HepG2 (cell line): Measurements from ENCODE around the gene SHROOM1. TPM values are rescaled to one million over a fixed set of nuclear protein-coding genes. Genes with fewer than 3 reads are reported as not detected.

ENCODE experiments used
- ATAC-seq: fragments of 200-7000 bp; cut with Tn5 transposase; 3 replicates; pipeline ENCODE4 v1.9.1; 2020; ENCODE audit warnings: mild to moderate bottlenecking, moderate library complexity
- BruUV-seq: library from RNA; stranded (reverse); fragments of 400-500 nt; replicated peaks from 2 replicates; lab custom pipeline; 2021; lab: Mats Ljungman, UMichigan
- CTCF ChIA-PET: fragments of 300-600 bp; formaldehyde crosslinking; extraction: SDS; loops from one replicate; lab custom pipeline; 2021; ENCODE audit warnings: low total read pairs, inconsistent platforms, low intra/inter-chr PET ratio; lab: Yijun Ruan, JAX
- POLR2A ChIA-PET: fragments of 350-600 bp; sonication (Branson Sonifier 250); formaldehyde crosslinking; loops from one replicate; lab custom pipeline; 2020; ENCODE audit warnings: antibody characterized with exemption, inconsistent platforms; lab: Yijun Ruan, JAX
- DNase-seq: peaks from one replicate; pipeline ENCODE4 v3.0.0-alpha.2; 2015; ENCODE audit warnings: low spot score
- FAIRE-seq: peaks from 3 replicates; lab custom pipeline; 2011; peaks lifted over from hg19 to GRCh38; lab: Jason Lieb, UNC
- H2AFZ ChIP-seq: one replicate; pipeline ENCODE4 v1.6.1; 2011; ENCODE audit warnings: low read length, inconsistent platforms
- H3K27ac ChIP-seq: fragments of 300-600 bp; 3 replicates; pipeline ENCODE4 v1.8.0; 2011; ENCODE audit warnings: mixed run types, mild to moderate bottlenecking, mixed read lengths, low read length, inconsistent platforms; ENCODE audit not compliant: insufficient read depth; ENCODE audit errors: extremely low read length
- H3K27me3 ChIP-seq, 2 experiments: fragments of 200-600 bp in 1 of 2; 2 replicates in 1 of 2; 3 replicates in 1 of 2; pipeline versions ENCODE4 v1.6.0 to v1.8.0; 2011; ENCODE audit warnings: low read length in 2 of 2, mild to moderate bottlenecking in 2 of 2, moderate library complexity in 2 of 2, inconsistent platforms in 1 of 2; ENCODE audit not compliant: insufficient read depth in 2 of 2, control insufficient read depth in 1 of 2
- H3K36me3 ChIP-seq, 2 experiments: fragments of 200-600 bp in 1 of 2; replicated peaks in 1 of 2; 2 replicates in 1 of 2; 3 replicates in 1 of 2; pipeline versions ENCODE4 v1.5.1 to v1.8.0; 2011; ENCODE audit warnings: low read length in 2 of 2, inconsistent platforms in 1 of 2; ENCODE audit not compliant: insufficient read depth in 2 of 2, control insufficient read depth in 1 of 2
- H3K4me1 ChIP-seq: 2 replicates; pipeline ENCODE4 v1.5.1; 2012; ENCODE audit warnings: low read length, inconsistent platforms; ENCODE audit not compliant: insufficient read depth
- H3K4me2 ChIP-seq: 2 replicates; pipeline ENCODE4 v1.6.0; 2011; ENCODE audit warnings: low read depth, low read length, inconsistent platforms
- H3K4me3 ChIP-seq, 3 experiments: fragments of 200-600 bp in 1 of 3; sonication (generic), shearing (Covaris generic) in 1 of 3; replicated peaks in 1 of 3; 2 replicates each; pipeline ENCODE4 v1.5.1; 2011 to 2016; ENCODE audit warnings: low read length in 3 of 3, inconsistent platforms in 2 of 3, low read depth in 2 of 3, mild to moderate bottlenecking in 2 of 3, control low read depth in 1 of 3, mixed read lengths in 1 of 3; ENCODE audit not compliant: insufficient read depth in 1 of 3
- H3K79me2 ChIP-seq: one replicate; pipeline ENCODE4 v1.6.1; 2011; ENCODE audit warnings: low read length, inconsistent platforms; ENCODE audit not compliant: insufficient read depth
- H3K9ac ChIP-seq: 2 replicates; pipeline ENCODE4 v1.6.0; 2011; ENCODE audit warnings: mild to moderate bottlenecking, low read depth, low read length, inconsistent platforms; ENCODE audit not compliant: insufficient read depth
- H3K9me3 ChIP-seq: 2 replicates; pipeline ENCODE4 v1.5.1; 2012; ENCODE audit warnings: mild to moderate bottlenecking, low read length
- H4K20me1 ChIP-seq: 2 replicates; pipeline ENCODE4 v1.6.0; 2011; ENCODE audit warnings: inconsistent platforms, mild to moderate bottlenecking, low read length, moderate library complexity; ENCODE audit not compliant: insufficient read depth
- ATF2 ChIP-seq: sonication (generic); formaldehyde crosslinking; IDR thresholded peaks from 2 replicates; pipeline ENCODE4 v1.4.0; 2020; ENCODE audit warnings: missing genetic modification reagents
- ATF7-NPFF ChIP-seq: sonication (generic); formaldehyde crosslinking; IDR thresholded peaks from 2 replicates; pipeline ENCODE4 v1.8.1; 2023; ENCODE audit warnings: mild to moderate bottlenecking, low read depth, missing genetic modification reagents, moderate library complexity
- BHLHE40 ChIP-seq: IDR thresholded peaks from 2 replicates; pipeline ENCODE4 v1.6.1; 2011; ENCODE audit warnings: low read length, improper control_type of control experiment
- CEBPB ChIP-seq: IDR thresholded peaks from 2 replicates; pipeline ENCODE4 v1.6.1; 2011; ENCODE audit warnings: low read depth, low read length, improper control_type of control experiment, borderline replicate concordance
- EED ChIP-seq: sonication (generic); formaldehyde crosslinking; IDR thresholded peaks from 2 replicates; pipeline ENCODE4 v1.5.0; 2020; ENCODE audit warnings: mild to moderate bottlenecking, missing genetic modification reagents
- MNT ChIP-seq: fragments of 450-650 bp; IDR thresholded peaks from 2 replicates; pipeline ENCODE4 v1.6.1; 2016
- SALL1 ChIP-seq: sonication (generic); formaldehyde crosslinking; IDR thresholded peaks from 2 replicates; pipeline ENCODE4 v1.8.0; 2022; ENCODE audit warnings: mild to moderate bottlenecking, missing genetic modification reagents
- TEF ChIP-seq: sonication (generic); formaldehyde crosslinking; IDR thresholded peaks from 2 replicates; pipeline ENCODE4 v1.5.0; 2020; ENCODE audit warnings: missing genetic modification reagents
- ZBTB21 ChIP-seq: sonication (generic); formaldehyde crosslinking; IDR thresholded peaks from 2 replicates; pipeline ENCODE4 v1.4.0; 2020; ENCODE audit warnings: missing genetic modification reagents
- ZNF34 ChIP-seq: sonication (generic); formaldehyde crosslinking; IDR thresholded peaks from 2 replicates; pipeline ENCODE4 v1.4.0; 2020; ENCODE audit warnings: mild to moderate bottlenecking, missing genetic modification reagents, borderline replicate concordance
- ZNF510 ChIP-seq: sonication (generic); formaldehyde crosslinking; IDR thresholded peaks from 2 replicates; pipeline ENCODE4 v1.4.0; 2020; ENCODE audit warnings: low read depth, mild to moderate bottlenecking, missing genetic modification reagents
- ZNF776 ChIP-seq: sonication (generic); formaldehyde crosslinking; IDR thresholded peaks from 2 replicates; pipeline ENCODE4 v1.4.0; 2020; ENCODE audit warnings: mild to moderate bottlenecking, missing genetic modification reagents
- WGBS: methylation state at CpG from one replicate; pipeline ENCODE4 v1.1.6; 2017; ENCODE audit warnings: low lambda C conversion rate; 5-methylcytosine and 5-hydroxymethylcytosine counted together
- in situ Hi-C: cut with HindIII; loops from 2 replicates; pipeline ENCODE4 v1.10.0; 2017; ENCODE audit warnings: low pct_unique_long_range_greater_than_20kb; ENCODE audit not compliant: extremely low pct_ligation_motif_present
- intact Hi-C: fragments of 100-400 bp; cut with micrococcal nuclease; formaldehyde crosslinking; loops from one replicate; pipeline ENCODE4 v1.10.0; 2022; ENCODE audit not compliant: unreplicated experiment
- polyA plus RNA-seq, 8 experiments: library from polyadenylated mRNA; depleted of rRNA in 3 of 8; stranded (reverse) in 7 of 8; unstranded in 1 of 8; fragments of >200 nt; fragmentation: Illumina TruSeq in 4 of 8; extraction: Trizol in 4 of 8; gene quantifications; 2 replicates each; pipeline versions ENCODE4 v1.2.1 to v1.2.3, GENCODE V29; 2011 to 2016; ENCODE audit warnings: low read depth in 4 of 8, missing spikeins in 1 of 8, mixed read lengths in 1 of 8; ENCODE audit not compliant: insufficient read depth in 1 of 8
- total RNA-seq, 5 experiments: library from RNA; depleted of rRNA; stranded (reverse); fragments of >200 nt; fragmentation: Illumina TruSeq; extraction: Trizol; gene quantifications; 2 replicates each; pipeline ENCODE4 v1.2.3, GENCODE V29; 2016; ENCODE audit warnings: low read depth in 1 of 5
- TF ChIP-seq, protein P1 (sequence below): sonication (generic); formaldehyde crosslinking; IDR thresholded peaks from 2 replicates; pipeline ENCODE4 v1.4.0; 2020; ENCODE audit warnings: missing genetic modification reagents, borderline replicate concordance
- TF ChIP-seq, protein P2 (sequence below), 2 experiments: sonication (generic) in 1 of 2; formaldehyde crosslinking in 1 of 2; IDR thresholded peaks; 2 replicates each; pipeline versions ENCODE4 v1.5.1 to v1.6.1; 2011 to 2020; ENCODE audit warnings: borderline replicate concordance in 1 of 2, low read depth in 1 of 2, low read length in 1 of 2, mild to moderate bottlenecking in 1 of 2, missing genetic modification reagents in 1 of 2, moderate library complexity in 1 of 2
- TF ChIP-seq, protein P3 (sequence below): sonication (generic); formaldehyde crosslinking; IDR thresholded peaks from 2 replicates; pipeline ENCODE4 v1.8.1; 2023; ENCODE audit warnings: mild to moderate bottlenecking, inconsistent platforms, moderate library complexity, missing genetic modification reagents, borderline replicate concordance

SHROOM1 gene
- total and polyA plus RNA-seq, 2 of the 13 experiments (the other 11 are each of a cell fraction or from before 2014, with no cell fraction given): 18.2 to 25.7 TPM

- Histone ChIP-seq H3K9me3 (no peaks in the 10 kb centered on the region), H3K4me3 (peak overlapping the region; percentile 74 to 88 (median 87)), H2AFZ (no peak overlapping the region), H3K4me1 (peaks cover 66% of the 10 kb centered on the region), H3K27me3 (no peaks in the 10 kb centered on the region; a peak in 1 of 5 replicates), H3K4me2 (peak overlapping the region; percentile 90), H4K20me1 (no peaks in the 10 kb centered on the region), H3K79me2 (peaks cover 16% of the 10 kb centered on the region), H3K9ac (peak overlapping the region; percentile 97), H3K27ac (peak overlapping the region; percentile 86), H3K36me3 (peaks cover 0 to 25% of the 10 kb centered on the region in 2 experiments; a peak in 3 of 5 replicates)
- ChIA-PET POLR2A (interaction anchor here (0.7 to 8.7 kb wide), 13 partner anchors 8 to 1103 kb away, joined by 3 to 91 read pairs (median 9); partner anchors contain the start of genes AFF4, HSPA4 and SHROOM1), CTCF (interaction anchor here (1.5 to 2.0 kb wide), 2 partner anchors 16 to 37 kb away, joined by 7 to 9 read pairs; partner anchors contain the start of gene SHROOM1)
- 1% methylated on average over 6 of the region's 13 CpGs for WGBS
- intact Hi-C loops (no loop called here), in situ Hi-C loops (no loop called here)
- no peak for DNase-seq
- peak; percentile 34 for ATAC-seq
- BruUV-seq: TSS peak; percentile 71
- peak; percentile 56 for FAIRE-seq
- no peak for TF ChIP-seq TEF (CRISPR knock-in tag)
- no peak for TF ChIP-seq ATF2 (CRISPR knock-in tag)
- TF ChIP-seq, protein P1, sequence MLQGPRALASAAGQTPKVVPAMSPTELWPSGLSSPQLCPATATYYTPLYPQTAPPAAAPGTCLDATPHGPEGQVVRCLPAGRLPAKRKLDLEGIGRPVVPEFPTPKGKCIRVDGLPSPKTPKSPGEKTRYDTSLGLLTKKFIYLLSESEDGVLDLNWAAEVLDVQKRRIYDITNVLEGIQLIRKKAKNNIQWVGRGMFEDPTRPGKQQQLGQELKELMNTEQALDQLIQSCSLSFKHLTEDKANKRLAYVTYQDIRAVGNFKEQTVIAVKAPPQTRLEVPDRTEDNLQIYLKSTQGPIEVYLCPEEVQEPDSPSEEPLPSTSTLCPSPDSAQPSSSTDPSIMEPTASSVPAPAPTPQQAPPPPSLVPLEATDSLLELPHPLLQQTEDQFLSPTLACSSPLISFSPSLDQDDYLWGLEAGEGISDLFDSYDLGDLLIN (CRISPR knock-in tag): no peak
- TF ChIP-seq SALL1 (CRISPR knock-in tag): no peak
- no peak for TF ChIP-seq EED (CRISPR knock-in tag)
- peak; percentile 68; the same call in 1 of the 2 replicates for TF ChIP-seq ZNF776 (CRISPR knock-in tag)
- no peak for TF ChIP-seq CEBPB
- no peak for TF ChIP-seq ZNF510 (CRISPR knock-in tag)
- no peak for TF ChIP-seq ZBTB21 (CRISPR knock-in tag)
- TF ChIP-seq BHLHE40: no peak
- TF ChIP-seq ZNF34 (CRISPR knock-in tag): no peak
- TF ChIP-seq MNT: no peak
- TF ChIP-seq, protein P2, sequence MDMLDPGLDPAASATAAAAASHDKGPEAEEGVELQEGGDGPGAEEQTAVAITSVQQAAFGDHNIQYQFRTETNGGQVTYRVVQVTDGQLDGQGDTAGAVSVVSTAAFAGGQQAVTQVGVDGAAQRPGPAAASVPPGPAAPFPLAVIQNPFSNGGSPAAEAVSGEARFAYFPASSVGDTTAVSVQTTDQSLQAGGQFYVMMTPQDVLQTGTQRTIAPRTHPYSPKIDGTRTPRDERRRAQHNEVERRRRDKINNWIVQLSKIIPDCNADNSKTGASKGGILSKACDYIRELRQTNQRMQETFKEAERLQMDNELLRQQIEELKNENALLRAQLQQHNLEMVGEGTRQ (IDR thresholded peaks at IDR 0.05; ENCODE audit: low read depth, low read length): no peak
- TF ChIP-seq, protein P2 (CRISPR knock-in tag; IDR thresholded peaks at IDR 0.05; ENCODE audit: borderline replicate concordance): no peak
- TF ChIP-seq ATF7-NPFF (CRISPR knock-in tag): 0 out of 2 replicates have a peak, but pooled peaks have one; percentile 29
- TF ChIP-seq, protein P3, sequence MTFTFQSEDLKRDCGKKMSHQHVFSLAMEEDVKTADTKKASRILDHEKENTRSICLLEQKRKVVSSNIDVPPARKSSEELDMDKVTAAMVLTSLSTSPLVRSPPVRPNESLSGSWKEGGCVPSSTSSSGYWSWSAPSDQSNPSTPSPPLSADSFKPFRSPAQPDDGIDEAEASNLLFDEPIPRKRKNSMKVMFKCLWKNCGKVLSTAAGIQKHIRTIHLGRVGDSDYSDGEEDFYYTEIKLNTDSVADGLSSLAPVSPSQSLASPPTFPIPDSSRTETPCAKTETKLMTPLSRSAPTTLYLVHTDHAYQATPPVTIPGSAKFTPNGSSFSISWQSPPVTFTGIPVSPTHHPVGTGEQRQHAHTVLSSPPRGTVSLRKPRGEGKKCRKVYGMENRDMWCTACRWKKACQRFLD (CRISPR knock-in tag): no peak
Measured at GRCh38 chr5:132867046-132867451, 36.6 kb upstream of the SHROOM1 start.
